ENCODE results near the gene MTG2.

Gene MTG2, protein sequence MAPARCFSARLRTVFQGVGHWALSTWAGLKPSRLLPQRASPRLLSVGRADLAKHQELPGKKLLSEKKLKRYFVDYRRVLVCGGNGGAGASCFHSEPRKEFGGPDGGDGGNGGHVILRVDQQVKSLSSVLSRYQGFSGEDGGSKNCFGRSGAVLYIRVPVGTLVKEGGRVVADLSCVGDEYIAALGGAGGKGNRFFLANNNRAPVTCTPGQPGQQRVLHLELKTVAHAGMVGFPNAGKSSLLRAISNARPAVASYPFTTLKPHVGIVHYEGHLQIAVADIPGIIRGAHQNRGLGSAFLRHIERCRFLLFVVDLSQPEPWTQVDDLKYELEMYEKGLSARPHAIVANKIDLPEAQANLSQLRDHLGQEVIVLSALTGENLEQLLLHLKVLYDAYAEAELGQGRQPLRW

DNA sequence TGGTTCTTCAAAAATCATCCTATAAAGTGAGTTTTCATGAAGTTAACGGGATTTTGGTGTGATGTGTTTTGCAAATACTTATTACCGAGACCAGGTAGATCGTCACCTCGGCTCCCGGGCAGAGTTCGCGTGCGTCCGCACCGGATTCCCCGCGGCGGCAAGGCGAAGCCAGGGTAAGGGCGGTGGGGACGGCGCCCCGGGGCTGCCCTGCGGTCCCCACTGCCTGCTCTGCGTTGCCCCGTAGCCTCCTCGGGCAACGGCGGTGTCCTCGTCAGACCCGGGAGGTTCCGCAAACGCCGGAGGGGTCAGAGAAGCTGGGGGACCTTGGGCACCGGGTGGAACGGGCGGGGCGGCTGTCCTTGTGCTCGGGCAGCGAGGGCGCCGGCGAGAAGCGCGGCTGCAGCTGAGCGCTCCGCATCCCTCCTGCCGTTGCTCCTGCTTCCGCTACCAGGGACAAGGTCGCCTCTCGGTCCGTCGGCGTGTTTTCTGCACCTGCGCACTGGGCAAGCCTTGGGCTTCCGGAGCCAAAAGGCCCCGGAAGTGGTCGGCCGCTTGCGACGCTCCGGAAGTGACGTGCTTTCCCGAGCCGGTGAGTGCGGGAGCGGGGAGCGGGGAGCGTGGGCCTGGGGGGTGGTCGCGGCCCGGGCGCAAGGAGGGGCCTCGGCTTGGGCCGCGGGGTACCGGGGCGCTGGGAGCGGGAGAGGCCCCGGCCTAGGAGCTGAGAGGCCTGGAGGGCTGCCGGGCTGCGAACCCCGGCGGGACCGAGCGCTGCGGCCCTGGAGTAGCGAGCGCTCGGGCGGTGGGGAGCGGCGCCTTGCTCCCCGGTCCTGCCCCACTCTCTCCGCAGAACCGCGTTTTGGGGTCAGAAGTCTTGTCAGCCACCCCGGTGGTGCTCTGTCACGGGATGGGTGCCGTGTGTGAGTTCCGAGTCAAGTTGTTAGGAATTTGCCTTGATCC, at the start of gene MTG2:
Gene MTG2 (plus strand): TSS at position 560 of the 957 bp plus-strand sequence. CDS start 10,393 bp downstream, outside the sequence.
- peak; percentile 92 for DNase-seq (ENCODE audit: low read depth)

DNA sequence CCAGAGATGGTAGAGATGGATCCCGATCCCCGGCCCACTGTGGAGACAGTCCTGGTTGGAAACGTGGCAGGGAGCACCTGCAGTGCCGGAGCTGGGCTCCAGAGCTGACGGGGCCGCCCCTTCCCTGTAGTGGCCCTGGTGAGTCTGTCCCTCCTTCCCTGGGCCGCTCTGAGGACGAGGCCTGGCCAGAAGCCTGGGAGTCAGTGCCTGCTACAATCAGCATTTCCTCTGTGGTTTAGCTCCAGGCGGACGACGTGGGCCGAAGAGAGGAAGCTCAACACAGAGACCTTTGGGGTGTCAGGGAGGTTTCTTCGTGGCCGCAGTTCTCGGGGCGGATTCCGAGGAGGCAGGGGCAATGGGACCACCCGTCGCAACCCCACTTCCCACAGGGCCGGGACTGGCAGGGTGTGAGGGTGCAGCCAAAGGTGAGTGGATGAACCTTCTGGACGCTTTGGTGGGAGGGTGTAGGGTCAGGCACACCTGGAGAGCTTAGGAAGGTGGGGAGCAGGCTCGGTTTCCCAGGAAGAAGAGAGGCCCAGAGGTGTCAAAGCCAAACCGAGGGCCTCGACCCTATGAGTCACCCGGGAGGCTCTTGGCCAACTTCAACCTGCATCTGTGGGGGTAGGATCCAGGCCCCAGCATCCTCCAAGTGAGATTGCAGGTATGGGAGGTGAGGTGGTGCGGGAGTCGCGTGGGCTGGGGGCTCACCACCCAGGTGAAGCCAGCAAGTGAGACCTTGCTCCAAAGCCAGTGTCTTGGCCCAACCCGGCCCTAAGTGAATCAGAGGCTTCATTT, 49.6 kb upstream of the MTG2 start:
- DNase-seq (ENCODE audit: low read depth): no peak

DNA sequence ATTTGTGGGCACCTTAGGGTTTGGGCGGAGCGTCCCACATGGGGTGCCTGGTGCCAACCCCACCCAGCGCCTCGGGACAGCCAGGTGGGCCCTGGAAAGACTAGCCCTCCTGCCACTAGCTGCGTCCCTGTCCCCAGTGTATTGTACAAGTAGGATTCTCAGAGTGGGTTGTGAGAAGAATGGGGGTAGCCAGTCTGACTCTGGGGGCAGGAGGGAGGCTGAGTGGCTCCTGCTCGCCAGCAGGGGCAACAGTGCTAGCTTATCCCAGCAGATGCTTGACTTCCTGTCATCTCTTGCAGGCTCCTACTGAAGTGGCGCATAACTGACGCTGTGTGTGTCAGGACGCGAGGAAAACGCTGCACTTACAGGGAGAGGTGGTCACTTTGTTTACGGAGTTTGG, 49.0 kb upstream of the MTG2 start:
- DNase-seq (ENCODE audit: low read depth): no peak

DNA sequence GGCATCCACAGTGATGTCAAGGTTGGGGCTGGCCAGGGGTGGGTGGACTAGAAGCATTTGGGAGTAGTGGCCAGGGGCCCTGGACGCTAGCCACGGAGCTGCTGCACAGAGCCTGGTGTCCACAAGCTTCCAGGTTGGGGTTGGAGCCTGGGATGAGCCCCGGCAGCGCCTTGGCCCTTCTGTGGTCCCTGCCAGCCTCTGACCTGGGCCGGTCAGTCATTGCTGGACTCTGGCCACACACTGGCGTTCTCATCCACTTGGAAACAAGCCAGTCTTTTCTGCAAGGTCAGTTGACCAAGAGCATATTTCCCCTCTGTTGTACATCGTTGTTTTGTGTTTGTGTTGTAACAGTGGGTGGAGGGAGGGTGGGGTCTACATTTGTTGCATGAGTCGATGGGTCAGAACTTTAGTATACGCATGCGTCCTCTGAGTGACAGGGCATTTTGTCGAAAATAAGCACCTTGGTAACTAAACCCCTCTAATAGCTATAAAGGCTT, 48.0 kb upstream of the MTG2 start:
- peak; percentile 91 for DNase-seq (ENCODE audit: low read depth)

DNA sequence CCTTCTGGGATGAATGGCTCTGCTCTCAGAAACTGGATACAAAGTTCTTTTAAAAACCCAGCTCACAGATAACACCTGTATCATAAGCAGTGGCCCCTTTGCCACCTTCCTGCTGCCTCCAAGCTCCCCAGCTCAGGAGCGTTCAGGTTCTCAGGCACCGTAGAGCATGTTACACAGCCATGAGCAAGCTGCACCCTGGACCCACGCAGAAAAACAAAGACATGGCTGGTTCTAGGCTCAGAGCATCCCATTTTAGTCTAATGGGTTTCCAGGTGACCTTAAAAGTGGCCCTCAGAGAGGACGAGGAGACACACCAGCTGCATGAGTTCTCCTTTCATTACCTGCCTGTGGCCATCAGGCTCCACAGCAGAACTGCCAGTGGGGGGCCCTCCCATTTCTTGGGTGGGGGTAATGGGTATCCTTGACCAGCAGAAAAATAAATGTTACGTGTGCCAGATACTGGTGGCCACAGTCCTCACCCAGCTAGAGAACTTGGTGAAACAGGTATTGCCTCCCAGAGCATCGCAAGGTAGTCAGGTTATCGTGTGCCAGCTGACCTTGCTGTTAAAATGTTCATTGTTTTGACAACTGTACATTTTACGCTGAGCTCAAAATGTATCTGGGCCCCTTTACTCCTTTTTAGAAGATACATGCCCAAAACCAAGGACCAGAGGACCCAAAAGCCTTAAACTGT, 47.1 kb upstream of the MTG2 start:
- DNase-seq (ENCODE audit: low read depth): no peak

DNA sequence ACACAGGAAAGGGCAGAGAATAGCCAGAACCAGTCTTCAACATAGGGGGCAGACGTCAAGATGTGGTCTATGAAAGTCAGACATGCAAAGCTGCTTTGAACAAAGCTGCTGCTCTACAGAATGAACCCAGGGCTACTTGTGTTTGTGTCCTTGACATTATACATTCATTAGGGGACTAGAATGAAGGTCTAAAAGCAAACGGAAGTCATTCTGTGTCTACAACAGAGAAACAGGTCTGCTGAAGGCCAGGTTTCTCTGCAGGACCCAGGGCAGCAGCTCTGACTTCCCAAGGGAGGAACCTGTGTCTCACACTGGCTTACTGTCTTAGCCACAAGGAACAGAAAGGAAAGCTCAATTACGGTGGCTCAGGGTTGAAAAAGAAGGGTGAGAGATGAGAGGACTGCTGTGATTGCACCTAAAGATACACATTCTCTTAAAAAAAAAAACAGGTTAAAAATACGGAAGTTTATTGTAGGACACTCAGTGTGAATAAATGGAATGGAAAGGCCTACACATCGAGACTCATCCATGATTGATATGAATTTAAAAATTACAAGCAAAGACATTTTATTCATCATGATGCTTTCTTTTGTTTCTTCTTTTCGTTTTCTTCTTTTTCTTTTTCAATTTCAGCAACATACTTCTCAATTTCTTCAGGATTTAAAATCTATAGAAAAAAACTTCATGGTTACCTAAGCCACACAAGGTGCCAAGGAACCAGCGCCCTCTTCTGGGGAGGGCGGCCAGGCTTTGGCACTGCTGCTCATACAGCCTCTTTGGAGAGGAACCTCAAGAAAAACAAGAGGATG, 46.3 kb upstream of the MTG2 start:
- DNase-seq (ENCODE audit: low read depth): peak; percentile 67

DNA sequence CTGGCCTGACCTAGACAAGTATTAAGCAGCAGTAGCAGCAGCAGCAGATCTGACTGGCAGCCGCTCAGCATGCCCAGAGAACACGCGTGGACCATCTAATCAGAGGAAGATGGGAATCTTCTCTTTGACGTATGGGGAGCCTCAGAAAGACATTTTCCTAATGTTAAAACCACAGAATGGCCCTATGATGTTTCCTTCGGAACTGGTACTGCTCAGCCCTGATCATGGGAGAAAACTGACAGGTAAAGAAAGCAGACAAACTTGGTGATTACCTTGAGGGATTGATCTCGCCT, 45.8 kb upstream of the MTG2 start:
- no peak for DNase-seq (ENCODE audit: low read depth)

DNA sequence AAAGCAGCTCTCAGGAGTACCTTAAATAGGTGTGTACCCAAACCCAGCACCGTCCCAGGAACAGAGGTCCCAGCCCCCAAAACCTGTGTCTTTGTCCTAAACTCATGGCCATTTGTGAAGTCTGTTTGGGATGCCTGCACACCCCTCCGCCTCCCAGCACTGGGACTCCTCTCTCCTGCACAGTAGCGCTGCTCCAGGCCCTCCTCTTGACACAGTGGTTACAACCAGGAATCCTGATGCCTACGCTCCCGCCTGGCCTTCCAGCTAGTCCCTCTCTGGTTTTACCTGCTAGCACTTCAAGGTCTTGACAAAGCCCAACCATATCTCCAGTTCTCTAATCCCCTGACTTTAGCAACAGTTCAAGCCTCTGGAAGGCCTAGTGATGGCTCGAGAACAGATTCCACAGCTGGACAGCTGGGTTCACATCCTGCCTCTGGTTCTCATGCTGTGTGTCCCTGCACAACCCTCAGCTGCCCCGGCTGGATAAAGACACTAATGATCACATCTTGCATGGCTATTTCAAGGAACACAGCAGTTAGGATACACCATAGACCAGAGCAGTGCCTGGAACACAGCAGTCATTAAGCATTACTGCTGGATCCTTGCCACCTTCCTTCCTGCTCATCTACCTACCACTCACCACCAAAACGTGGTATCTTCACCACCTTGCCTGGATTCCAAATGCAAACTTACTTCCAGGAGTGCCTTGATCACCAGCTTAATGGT, 45.2 kb upstream of the MTG2 start:
- no peak for DNase-seq (ENCODE audit: low read depth)

DNA sequence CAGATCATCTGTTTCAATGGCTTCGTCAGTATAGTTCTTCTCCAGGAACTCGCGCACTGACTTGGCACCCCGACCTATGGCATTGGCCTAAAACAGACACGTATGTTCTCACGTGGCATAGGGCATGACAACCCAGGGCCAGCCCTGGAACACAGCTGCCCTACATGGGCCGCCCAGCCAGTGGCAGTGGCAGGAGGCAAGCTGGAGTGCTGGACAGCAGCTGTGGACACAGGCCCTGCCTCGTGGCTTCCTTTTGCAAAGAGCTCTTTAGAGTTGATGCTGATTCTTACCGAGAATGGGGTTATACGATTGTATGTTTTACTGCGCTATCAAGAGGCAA, 44.7 kb upstream of the MTG2 start:
- DNase-seq (ENCODE audit: low read depth): no peak

DNA sequence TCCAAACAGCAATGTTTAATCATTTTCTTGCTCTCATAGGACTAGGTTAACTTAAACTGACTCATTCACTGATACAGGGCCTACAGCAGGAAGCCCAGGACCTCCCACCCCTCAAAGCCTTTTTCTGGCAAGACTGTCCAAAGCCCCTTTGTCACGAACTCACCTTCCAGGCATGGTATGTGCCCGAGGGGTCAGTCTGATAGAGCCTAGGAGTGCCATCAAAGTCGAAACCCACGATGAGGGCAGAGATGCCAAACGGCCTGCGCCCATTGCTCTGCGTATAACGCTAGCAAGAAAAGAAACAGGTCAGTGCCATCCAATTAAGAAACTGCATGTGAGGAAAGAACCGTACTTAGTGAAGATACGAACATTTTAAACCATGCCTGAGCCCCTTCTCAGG, 43.9 kb upstream of the MTG2 start:
- no peak for DNase-seq (ENCODE audit: low read depth)

DNA sequence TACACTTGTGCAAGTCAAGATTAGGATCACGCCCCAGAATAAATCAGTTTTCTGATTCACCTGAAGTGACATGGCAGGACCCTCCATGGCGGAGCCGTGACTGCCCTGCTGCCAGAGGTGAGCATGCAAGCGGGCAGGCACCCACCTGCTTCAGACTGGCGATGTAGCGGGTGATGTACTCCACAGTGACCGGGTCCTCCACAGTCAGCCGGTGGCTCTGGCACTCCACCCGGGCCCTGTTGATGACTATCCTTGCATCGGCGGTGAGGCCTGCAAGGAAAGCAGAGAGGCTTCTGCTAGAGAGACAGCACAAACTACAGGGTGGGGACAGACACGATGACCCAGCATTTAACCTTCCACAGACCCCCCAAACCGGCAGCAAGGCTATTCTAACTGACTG, 43.2 kb upstream of the MTG2 start:
- DNase-seq (ENCODE audit: low read depth): no peak

DNA sequence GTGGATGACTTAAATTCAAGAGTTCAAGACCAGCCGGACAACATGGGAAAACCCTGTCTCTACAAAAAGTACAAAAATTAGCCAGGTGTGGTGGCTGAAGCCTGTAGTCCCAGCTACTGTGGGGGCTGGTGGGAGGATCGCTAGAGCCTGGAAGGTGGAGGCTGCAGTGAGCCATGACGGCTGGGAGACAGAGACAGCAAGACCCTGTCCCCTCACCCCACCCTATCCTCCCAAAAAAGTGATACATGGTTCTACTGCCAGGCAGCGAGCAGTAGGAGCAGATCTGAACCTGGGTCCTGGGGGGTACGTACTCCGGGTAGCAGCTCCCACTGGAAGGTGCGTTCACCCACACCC, 41.8 kb upstream of the MTG2 start:
- no peak for DNase-seq (ENCODE audit: low read depth)

DNA sequence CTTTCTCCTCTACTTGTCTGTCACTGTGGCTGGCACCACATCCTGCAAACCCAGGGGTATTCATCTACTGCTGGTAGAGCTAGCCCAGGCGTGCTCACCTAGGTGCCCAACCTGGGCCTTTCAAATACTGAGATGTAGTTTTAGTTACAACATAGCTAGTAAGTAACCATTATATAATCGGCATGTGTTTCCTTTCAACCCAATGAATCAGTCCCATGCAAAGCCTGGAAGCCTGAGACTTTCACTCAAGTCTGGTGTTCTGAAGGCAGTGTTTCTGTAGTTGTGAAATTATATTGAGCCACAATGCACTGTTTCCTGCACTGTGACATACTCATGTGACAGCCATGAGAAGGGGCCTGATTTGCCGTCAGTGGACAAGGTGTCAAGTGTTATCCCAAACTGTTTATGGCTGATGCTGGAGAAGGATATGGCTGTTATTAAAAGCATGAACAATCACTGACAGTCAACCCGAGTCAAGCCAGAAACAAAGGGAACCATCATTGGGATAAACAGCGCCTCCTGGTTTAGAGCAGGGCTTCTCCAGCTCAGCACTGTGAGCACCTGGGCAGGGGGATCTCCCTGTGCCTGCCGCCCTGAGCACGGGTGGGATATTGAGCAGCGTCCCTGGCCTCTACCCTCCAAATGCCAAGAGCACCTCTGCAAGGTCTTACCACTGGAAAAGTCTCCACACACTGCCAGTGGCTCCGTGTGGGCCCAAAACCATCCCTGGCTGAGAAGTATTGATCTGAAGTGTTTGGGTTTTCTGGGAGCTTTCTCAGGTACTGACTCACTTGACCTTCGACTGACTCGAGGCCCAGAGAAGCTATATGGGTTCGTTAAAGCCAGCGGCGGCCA, 41.2 kb upstream of the MTG2 start:
- DNase-seq (ENCODE audit: low read depth): peak; percentile 62

DNA sequence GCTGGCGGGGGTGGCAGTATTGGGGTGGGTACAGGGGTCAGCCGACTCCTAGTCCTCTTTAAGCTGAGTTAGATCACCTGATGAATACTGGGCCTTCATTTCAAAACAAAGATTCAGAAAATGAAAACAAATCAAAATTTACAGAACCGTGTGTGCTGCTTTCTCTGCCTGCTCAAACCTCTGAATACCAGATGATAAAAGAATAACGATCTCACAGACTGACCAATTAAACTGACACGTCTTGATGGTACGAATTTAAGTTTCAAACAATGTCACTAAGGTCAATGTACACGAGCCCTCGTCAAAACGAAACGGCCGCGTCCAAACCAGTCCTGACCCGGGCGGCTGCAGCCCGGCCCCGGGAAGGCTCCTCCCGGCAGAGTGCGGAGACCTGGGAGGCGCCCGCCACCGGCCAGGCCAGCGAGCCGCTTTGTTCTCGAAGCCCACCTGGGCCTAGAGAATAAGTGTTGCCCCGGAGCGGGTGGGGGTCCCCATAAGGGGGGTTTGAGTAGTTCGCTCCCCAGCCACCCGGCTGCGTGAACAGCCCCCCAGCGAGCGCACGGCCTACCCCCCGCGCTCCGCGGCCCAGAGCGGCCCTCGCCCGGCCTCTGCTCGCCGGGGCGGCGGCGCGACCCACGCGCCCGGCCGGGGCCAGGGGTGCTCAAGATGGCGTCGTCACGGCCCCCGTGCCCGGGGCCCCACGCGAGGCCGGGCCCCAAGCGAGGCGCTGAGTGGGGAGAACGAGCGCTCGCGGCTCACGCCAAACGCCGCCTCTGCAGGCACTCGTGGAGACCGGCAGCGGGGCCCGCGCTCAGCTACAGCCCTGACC, 40.4 kb upstream of the MTG2 start:
- no peak for DNase-seq (ENCODE audit: low read depth)

DNA sequence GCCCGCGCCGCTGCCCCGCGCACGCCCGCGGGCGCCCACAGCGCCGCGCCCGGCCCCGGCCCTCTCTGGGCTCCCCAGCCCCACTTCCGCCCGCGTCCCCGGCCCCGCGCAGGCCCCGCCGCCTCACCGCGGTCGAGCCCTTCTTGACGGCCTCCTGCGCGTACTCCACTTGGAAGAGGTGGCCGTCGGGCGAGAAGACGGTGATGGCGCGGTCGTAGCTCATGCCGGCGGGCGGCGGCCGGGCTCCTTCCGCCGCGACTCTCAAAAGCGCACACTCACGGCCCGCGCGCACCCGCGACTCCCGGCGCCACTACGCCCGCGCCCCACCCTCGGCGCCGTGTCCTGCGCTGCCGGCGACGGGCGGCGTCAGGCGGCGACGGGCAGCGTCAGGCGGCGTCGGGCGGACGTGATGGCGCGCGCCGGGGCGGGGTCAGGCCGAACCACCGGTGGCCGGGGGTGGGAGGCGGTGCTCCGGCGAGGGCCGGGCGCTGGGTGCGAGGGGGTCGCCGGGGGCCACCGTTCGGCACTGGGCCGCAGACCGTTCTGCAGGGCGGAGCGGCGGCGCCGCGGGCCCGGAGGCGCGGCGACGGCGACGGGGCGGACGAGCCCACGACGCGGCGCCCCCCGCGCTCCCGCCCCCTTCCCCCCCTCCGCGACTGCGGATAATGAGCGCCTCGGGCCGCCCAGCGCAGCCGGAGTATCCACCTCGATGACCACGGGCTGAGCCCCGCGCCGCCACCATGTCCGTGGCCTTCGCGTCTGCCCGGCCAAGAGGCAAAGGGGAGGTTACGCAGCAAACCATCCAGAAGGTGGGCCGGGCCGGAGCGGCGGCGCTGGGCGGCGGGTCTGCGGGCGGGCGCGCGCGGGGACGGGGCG, 39.5 kb upstream of the MTG2 start, which contains the start of the genes PSMA7 and SS18L1:
Gene PSMA7 (minus strand): TSS at position 314 of the 876 bp plus-strand sequence. CDS start 91 bp downstream, at position 223.
Gene SS18L1 (plus strand): TSS at position 689 of the 876 bp plus-strand sequence. CDS start 52 bp downstream, at position 741.
- peak; percentile 77 for DNase-seq (ENCODE audit: low read depth)

DNA sequence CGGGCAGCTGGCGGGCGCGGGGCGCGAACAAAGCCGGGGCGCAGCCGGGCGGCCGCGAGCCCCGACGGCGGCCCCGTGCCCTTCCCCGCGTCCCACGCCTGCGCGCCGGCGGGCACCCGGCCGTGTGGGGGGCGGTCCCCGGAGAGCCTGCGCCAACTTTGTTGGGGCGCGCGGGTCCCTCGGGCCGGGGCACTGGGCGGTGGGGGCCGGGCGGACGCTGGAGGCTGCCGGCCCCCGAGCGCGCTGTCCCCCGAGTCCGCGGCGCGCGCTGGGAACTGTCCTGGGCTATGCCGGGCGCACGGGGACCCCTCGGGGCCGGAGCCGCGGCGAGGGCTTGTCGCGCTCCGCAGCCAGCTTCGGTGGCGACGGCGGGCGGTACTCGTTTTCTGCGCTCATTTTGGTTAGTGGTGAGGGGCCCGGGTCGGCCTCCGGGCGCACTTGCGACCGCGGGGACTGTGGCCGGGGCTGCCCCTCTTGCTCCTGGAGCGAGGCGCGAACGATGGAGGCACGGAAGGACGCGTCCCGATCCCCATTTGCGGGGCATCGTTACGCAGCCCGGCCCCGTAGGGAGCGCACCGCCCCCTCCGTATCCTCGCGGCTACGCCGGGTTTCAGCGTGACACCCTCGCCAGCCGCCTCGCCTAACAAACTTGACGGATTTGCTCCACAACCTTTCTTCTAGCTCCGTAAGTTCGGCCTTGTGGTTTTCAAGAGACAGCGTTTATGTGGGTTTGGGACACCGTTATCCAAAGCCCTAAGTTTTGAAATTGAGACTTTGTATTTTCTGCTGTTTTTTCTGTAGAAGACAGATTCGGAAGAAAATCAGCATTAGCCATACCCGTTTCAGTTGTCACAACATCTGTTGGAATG, 38.6 kb upstream of the MTG2 start:
- peak; percentile 63 for DNase-seq (ENCODE audit: low read depth)

All from amniotic epithelial cell (primary cell).